IMR-90 (cell line): ENCODE results near the gene DENND5A. TPM values are rescaled to one million over a fixed set of nuclear protein-coding genes. Genes with fewer than 3 reads are reported as not detected.
A peak's percentile ranks its signal among the peaks of the same experiment; 100 is the strongest.

Source experiments
- ATAC-seq: fragments of 200-7000 bp; cut with Tn5 transposase; 2 replicates; pipeline ENCODE4 v1.9.1; 2020; ENCODE audit warnings: low read depth, mild to moderate bottlenecking, moderate library complexity
- BruUV-seq: library from RNA; stranded (reverse); fragments of 400-500 nt; replicated peaks from 2 replicates; lab custom pipeline; 2021; lab: Mats Ljungman, UMichigan
- CTCF ChIA-PET: fragments of 300-600 bp; formaldehyde crosslinking; extraction: SDS; loops from one replicate; lab custom pipeline; 2021; ENCODE audit warnings: antibody characterized with exemption; lab: Yijun Ruan, JAX
- POLR2A ChIA-PET: fragments of 300-600 bp; sonication (Branson Sonifier 250); formaldehyde crosslinking; loops from one replicate; lab custom pipeline; 2022; ENCODE audit warnings: antibody characterized with exemption; ENCODE audit not compliant: unreplicated experiment; lab: Charles Lee
- DNase-seq: peaks from one replicate; pipeline ENCODE4 v3.0.0; 2013
- H2AFZ ChIP-seq: replicated peaks from 2 replicates; pipeline ENCODE3; 2013; ENCODE audit warnings: low read length, mild to moderate bottlenecking; ENCODE audit not compliant: poor library complexity
- H2AK5ac ChIP-seq: 2 replicates; pipeline ENCODE4 v1.6.1; 2013; ENCODE audit warnings: low read depth, low read length, inconsistent platforms
- H2AK9ac ChIP-seq: replicated peaks from 2 replicates; pipeline ENCODE3; 2013; ENCODE audit warnings: mild to moderate bottlenecking, low read depth, low read length, moderate library complexity; ENCODE audit not compliant: poor library complexity
- H2BK120ac ChIP-seq: 2 replicates; pipeline ENCODE4 v1.6.1; 2013; ENCODE audit warnings: low read depth, low read length, inconsistent platforms
- H2BK15ac ChIP-seq: 3 replicates; pipeline ENCODE4 v1.6.1; 2013; ENCODE audit warnings: low read depth, low read length, inconsistent platforms
- H2BK20ac ChIP-seq: 2 replicates; pipeline ENCODE4 v1.6.1; 2013; ENCODE audit warnings: low read depth, mild to moderate bottlenecking, inconsistent platforms, low read length, moderate library complexity
- H2BK5ac ChIP-seq: 2 replicates; pipeline ENCODE4 v1.6.1; 2013; ENCODE audit warnings: mild to moderate bottlenecking, low read depth, low read length, inconsistent platforms; ENCODE audit not compliant: poor library complexity, severe bottlenecking
- H3K14ac ChIP-seq: replicated peaks from 2 replicates; pipeline ENCODE4 v1.6.1; 2013; ENCODE audit warnings: low read depth, low read length, inconsistent platforms
- H3K18ac ChIP-seq: 2 replicates; pipeline ENCODE4 v1.6.1; 2013; ENCODE audit warnings: low read depth, low read length, control low read depth
- H3K23ac ChIP-seq: 2 replicates; pipeline ENCODE4 v1.6.1; 2013; ENCODE audit warnings: low read depth, low read length, inconsistent platforms
- H3K27ac ChIP-seq: 2 replicates; pipeline ENCODE4 v1.5.1; 2013; ENCODE audit warnings: mild to moderate bottlenecking, control low read depth, low read length; ENCODE audit not compliant: insufficient read depth
- H3K27me3 ChIP-seq: 2 replicates; pipeline ENCODE4 v1.6.1; 2013; ENCODE audit warnings: low read length; ENCODE audit not compliant: control insufficient read depth, insufficient read depth
- H3K36me3 ChIP-seq: 2 replicates; pipeline ENCODE4 v1.6.1; 2013; ENCODE audit warnings: low read length, mixed read lengths; ENCODE audit not compliant: control insufficient read depth, insufficient read depth
- H3K4ac ChIP-seq: 2 replicates; pipeline ENCODE4 v1.6.1; 2013; ENCODE audit warnings: low read depth, low read length, inconsistent platforms
- H3K4me1 ChIP-seq: 2 replicates; pipeline ENCODE4 v1.6.1; 2013; ENCODE audit warnings: low read length, mixed read lengths; ENCODE audit not compliant: control insufficient read depth, insufficient read depth
- H3K4me2 ChIP-seq: 2 replicates; pipeline ENCODE4 v1.6.1; 2013; ENCODE audit warnings: low read depth, mild to moderate bottlenecking, control low read depth, low read length, moderate library complexity
- H3K4me3 ChIP-seq: 2 replicates; pipeline ENCODE4 v1.5.1; 2013; ENCODE audit warnings: low read depth, mild to moderate bottlenecking, control low read depth, low read length, moderate library complexity; ENCODE audit not compliant: insufficient read depth
- H3K56ac ChIP-seq: 2 replicates; pipeline ENCODE4 v1.6.1; 2013; ENCODE audit warnings: low read length, inconsistent platforms; ENCODE audit not compliant: insufficient read depth; ENCODE audit errors: extremely low read depth
- H3K79me1 ChIP-seq, 2 experiments: 2 replicates each; pipeline ENCODE4 v1.6.1; 2013; ENCODE audit warnings: low read length in 2 of 2, inconsistent platforms in 1 of 2, low read depth in 1 of 2
- H3K9ac ChIP-seq: 2 replicates; pipeline ENCODE4 v1.6.1; 2013; ENCODE audit warnings: low read depth, low read length, control low read depth
- H3K9me1 ChIP-seq: 2 replicates; pipeline ENCODE4 v1.6.1; 2013; ENCODE audit warnings: low read length, inconsistent platforms; ENCODE audit not compliant: insufficient read depth
- H3K9me3 ChIP-seq: 2 replicates; pipeline ENCODE4 v1.6.1; 2013; ENCODE audit warnings: low read length; ENCODE audit not compliant: control insufficient read depth, insufficient read depth
- H4K20me1 ChIP-seq: 2 replicates; pipeline ENCODE4 v1.6.1; 2013; ENCODE audit warnings: low read length, inconsistent platforms; ENCODE audit not compliant: insufficient read depth
- H4K5ac ChIP-seq: 2 replicates; pipeline ENCODE4 v1.6.1; 2013; ENCODE audit warnings: mild to moderate bottlenecking, low read depth, low read length, control low read depth
- H4K8ac ChIP-seq, 2 experiments: 2 replicates each; pipeline ENCODE4 v1.6.1; 2013; ENCODE audit warnings: low read depth in 2 of 2, low read length in 2 of 2, control low read depth in 1 of 2, inconsistent platforms in 1 of 2
- H4K91ac ChIP-seq: 2 replicates; pipeline ENCODE4 v1.6.1; 2013; ENCODE audit warnings: low read depth, low read length, inconsistent platforms; ENCODE audit not compliant: insufficient read depth
- BHLHE40 ChIP-seq: fragments of 150-350 bp; IDR thresholded peaks from 2 replicates; pipeline ENCODE4 v1.6.1; 2016; ENCODE audit warnings: mild to moderate bottlenecking, low read depth, low read length
- CEBPB ChIP-seq: IDR thresholded peaks from 2 replicates; pipeline ENCODE4 v1.6.1; 2012; ENCODE audit warnings: low read depth, low read length, improper control_type of control experiment
- FOS ChIP-seq: fragments of 150-350 bp; IDR thresholded peaks from 2 replicates; pipeline ENCODE4 v1.6.1; 2016; ENCODE audit warnings: low read depth, low read length
- MAZ ChIP-seq: IDR thresholded peaks from 2 replicates; pipeline ENCODE4 v1.6.1; 2012; ENCODE audit warnings: low read depth, mild to moderate bottlenecking, low read length, improper control_type of control experiment, moderate library complexity, borderline replicate concordance
- RFX5 ChIP-seq: IDR thresholded peaks from 2 replicates; pipeline ENCODE4 v1.8.0; 2012; ENCODE audit warnings: low read depth, mild to moderate bottlenecking, low read length, moderate library complexity
- USF2 ChIP-seq: fragments of 150-350 bp; IDR thresholded peaks from 2 replicates; pipeline ENCODE4 v1.6.1; 2017; ENCODE audit warnings: mild to moderate bottlenecking, antibody characterized with exemption, low read length, low read depth
- WGBS, 2 experiments: methylation state at CpG; one replicate each; pipeline versions ENCODE4 v1.1.5 to v1.1.7; 2013; ENCODE audit warnings: missing lambda C conversion rate in 2 of 2; ENCODE audit not compliant: insufficient read length in 1 of 2; ENCODE audit errors: extremely low coverage in 2 of 2; 5-methylcytosine and 5-hydroxymethylcytosine counted together
- dilution Hi-C: fragments of 300-500 bp; cut with HindIII; formaldehyde crosslinking; loops from one replicate; pipeline ENCODE4 v1.14.3; 2018; ENCODE audit warnings: low sequenced_read_pairs; ENCODE audit not compliant: unreplicated experiment
- in situ Hi-C: fragments of 300-500 bp; cut with MboI; formaldehyde crosslinking; loops from 3 replicates; pipeline ENCODE4 v1.14.3; 2019; ENCODE audit warnings: low sequenced_read_pairs, inconsistent platforms, mixed read lengths
- intact Hi-C: fragments of 100-400 bp; cut with micrococcal nuclease; formaldehyde crosslinking; loops from 2 replicates; pipeline ENCODE4 v1.10.0; 2022
- polyA plus RNA-seq, 3 experiments: library from polyadenylated mRNA; depleted of rRNA; stranded (reverse); fragments of >200 nt; gene quantifications; 2 replicates each; pipeline ENCODE4 v1.2.3, GENCODE V29; 2012; ENCODE audit warnings: low replicate concordance in 1 of 3
- total RNA-seq: library from RNA; depleted of rRNA; stranded (reverse); fragments of >200 nt; gene quantifications from 2 replicates; pipeline ENCODE4 v1.2.3, GENCODE V29; 2012
- TF ChIP-seq, protein P1 (sequence below): conservative IDR thresholded peaks from 2 replicates; pipeline ENCODE4 v1.5.1; 2012; ENCODE audit warnings: mild to moderate bottlenecking, low read depth, low read length, improper control_type of control experiment

The DENND5A gene
- total and polyA plus RNA-seq, 2 of the 4 experiments (the other 2 are of a cell fraction) = 179 to 192 TPM

DNA sequence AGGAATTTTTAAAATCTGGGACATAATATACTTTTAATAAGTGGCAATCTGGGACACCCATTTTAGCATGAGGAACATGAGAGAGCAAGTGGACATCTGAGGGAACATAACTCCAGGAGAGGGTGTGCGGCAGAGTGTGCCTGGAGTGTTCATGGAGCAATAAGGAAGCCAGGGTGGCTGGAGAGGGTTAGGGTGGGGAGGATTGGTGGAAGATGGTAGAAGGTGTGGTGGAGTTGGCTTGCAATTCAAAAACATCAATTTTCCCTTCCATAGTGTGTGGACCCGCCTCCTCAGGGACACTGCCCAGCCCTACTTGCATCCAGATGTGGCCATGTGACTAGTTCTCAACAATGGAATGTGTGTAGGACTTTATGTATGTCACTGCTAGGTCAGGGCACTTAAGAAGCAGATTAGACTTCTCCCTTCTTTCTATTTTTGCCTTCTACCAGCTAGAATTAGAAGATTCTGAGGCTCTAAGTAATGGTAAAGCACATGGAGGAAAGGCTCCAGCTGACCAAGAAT, 4.4 kb upstream of the DENND5A start:
- ATAC-seq = no peak
- H3K9ac ChIP-seq = no peak overlapping the region

More for the DNA sequence above, 4.4 kb upstream of the DENND5A start:
- Histone ChIP-seq H4K91ac (no peak overlapping the region), H3K4me2 (no peak overlapping the region), H4K20me1 (no peaks in the 10 kb centered on the region), H3K4me3 (no peak overlapping the region), H2BK15ac (no peak overlapping the region), H3K14ac (no peak overlapping the region; the same call in 1 of the 2 replicates), H3K79me1 (peaks cover 3 to 8% of the 10 kb centered on the region in 2 experiments; a peak in 3 of 4 replicates), H3K18ac (no peak overlapping the region), H3K9me3 (no peaks in the 10 kb centered on the region), H3K9me1 (peaks cover 3% of the 10 kb centered on the region; the same call in 1 of the 2 replicates), H2AK9ac (no peak overlapping the region), H3K4ac (no peak overlapping the region), H4K8ac (no peak overlapping the region), H3K23ac (peak overlapping the region; percentile 1; the same call in 1 of the 2 replicates), H2AFZ (no peak overlapping the region), H2AK5ac (no peak overlapping the region), H3K27ac (no peak overlapping the region), H3K4me1 (peaks cover 4% of the 10 kb centered on the region), H3K27me3 (no peaks in the 10 kb centered on the region), H2BK120ac (no peak overlapping the region), H2BK5ac (no peak overlapping the region), H3K36me3 (no peaks in the 10 kb centered on the region), H3K56ac (no peak overlapping the region), H4K5ac (no peak overlapping the region), H2BK20ac (no peak overlapping the region)
- no CpG with 5 or more reads among the region's 2 CpGs for WGBS, 2 experiments
- DNase-seq = peak; percentile 24
- intact Hi-C loops (loop anchor here (10.0 kb wide), 1 partner anchor 235 kb away; no protein-coding TSS in a partner anchor), in situ Hi-C loops (no loop called here), dilution Hi-C loops (no loop called here)
- ChIA-PET POLR2A (no interaction called here), CTCF (interaction anchor here (0.7 kb wide), 1 partner anchor 11 kb away, joined by 3 read pairs; no protein-coding TSS in a partner anchor)
- TF ChIP-seq FOS (no peak), BHLHE40 (no peak), USF2 (peak; percentile 62; the same call in 1 of the 2 replicates), RFX5 (no peak), MAZ (no peak), CEBPB (no peak)
- TF ChIP-seq, protein P1, sequence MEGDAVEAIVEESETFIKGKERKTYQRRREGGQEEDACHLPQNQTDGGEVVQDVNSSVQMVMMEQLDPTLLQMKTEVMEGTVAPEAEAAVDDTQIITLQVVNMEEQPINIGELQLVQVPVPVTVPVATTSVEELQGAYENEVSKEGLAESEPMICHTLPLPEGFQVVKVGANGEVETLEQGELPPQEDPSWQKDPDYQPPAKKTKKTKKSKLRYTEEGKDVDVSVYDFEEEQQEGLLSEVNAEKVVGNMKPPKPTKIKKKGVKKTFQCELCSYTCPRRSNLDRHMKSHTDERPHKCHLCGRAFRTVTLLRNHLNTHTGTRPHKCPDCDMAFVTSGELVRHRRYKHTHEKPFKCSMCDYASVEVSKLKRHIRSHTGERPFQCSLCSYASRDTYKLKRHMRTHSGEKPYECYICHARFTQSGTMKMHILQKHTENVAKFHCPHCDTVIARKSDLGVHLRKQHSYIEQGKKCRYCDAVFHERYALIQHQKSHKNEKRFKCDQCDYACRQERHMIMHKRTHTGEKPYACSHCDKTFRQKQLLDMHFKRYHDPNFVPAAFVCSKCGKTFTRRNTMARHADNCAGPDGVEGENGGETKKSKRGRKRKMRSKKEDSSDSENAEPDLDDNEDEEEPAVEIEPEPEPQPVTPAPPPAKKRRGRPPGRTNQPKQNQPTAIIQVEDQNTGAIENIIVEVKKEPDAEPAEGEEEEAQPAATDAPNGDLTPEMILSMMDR = no peak
- no TSS peak for BruUV-seq
